Thyroid gland (tissue), 4 donors: ENCODE results near the gene RAB28.

Source experiments
- POLR2A ChIP-seq, 2 donors: fragments of 450-650 bp; IDR thresholded peaks; one replicate each; pipeline ENCODE4 v1.6.1; 2017; ENCODE audit warnings: antibody characterized with exemption in 2 of 2, mild to moderate bottlenecking in 2 of 2, moderate library complexity in 1 of 2
- TF ChIP-seq, protein P1 (sequence below), 6 experiments: fragments of 200-600 bp in 3 of 6; fragments of 450-650 bp in 3 of 6; sonication (generic) in 3 of 6; IDR thresholded peaks; one replicate each; pipeline ENCODE4 v1.5.1; 2016 to 2019; ENCODE audit warnings: antibody characterized with exemption in 6 of 6, mild to moderate bottlenecking in 2 of 6, inconsistent platforms in 1 of 6, moderate library complexity in 1 of 6

DNA sequence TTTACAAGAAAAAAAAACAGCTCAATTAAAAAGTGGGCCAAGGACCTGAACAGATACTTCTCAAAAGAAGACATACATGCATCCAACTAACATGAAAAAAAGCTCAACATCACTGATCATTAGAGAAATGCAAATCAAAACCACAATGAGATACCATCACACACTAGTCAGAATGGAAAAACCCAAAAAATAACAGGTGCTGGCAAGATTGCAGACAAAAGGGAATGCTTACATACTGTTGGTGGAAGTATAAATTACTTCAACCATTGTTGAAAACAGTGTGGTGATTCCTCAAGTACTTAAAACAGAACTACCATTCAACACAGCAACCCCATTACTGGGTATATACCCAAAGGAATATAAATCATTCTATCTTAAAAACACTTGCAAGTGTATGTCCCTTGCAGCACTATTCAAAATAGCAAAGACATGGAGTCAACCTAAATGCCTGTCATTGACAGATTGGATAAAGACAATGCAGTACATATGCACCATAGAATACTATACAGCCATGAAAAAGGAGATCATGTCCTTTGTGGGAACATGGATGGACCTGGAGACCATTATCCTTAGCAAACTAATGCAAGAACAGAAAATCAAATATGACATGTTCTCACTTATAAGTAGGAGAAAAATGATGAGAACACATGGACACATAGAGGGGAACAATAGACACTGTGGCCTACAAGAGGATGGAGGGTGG lies 97.6 kb downstream of the RAB28 start:
- TF ChIP-seq, protein P1, sequence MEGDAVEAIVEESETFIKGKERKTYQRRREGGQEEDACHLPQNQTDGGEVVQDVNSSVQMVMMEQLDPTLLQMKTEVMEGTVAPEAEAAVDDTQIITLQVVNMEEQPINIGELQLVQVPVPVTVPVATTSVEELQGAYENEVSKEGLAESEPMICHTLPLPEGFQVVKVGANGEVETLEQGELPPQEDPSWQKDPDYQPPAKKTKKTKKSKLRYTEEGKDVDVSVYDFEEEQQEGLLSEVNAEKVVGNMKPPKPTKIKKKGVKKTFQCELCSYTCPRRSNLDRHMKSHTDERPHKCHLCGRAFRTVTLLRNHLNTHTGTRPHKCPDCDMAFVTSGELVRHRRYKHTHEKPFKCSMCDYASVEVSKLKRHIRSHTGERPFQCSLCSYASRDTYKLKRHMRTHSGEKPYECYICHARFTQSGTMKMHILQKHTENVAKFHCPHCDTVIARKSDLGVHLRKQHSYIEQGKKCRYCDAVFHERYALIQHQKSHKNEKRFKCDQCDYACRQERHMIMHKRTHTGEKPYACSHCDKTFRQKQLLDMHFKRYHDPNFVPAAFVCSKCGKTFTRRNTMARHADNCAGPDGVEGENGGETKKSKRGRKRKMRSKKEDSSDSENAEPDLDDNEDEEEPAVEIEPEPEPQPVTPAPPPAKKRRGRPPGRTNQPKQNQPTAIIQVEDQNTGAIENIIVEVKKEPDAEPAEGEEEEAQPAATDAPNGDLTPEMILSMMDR (IDR thresholded peaks at IDR 0.05), result no peak
- no peak for TF ChIP-seq POLR2A (IDR thresholded peaks at IDR 0.05)
